Measurements from ENCODE around the gene OLFM3. TPM values are rescaled to one million over a fixed set of nuclear protein-coding genes. Genes with fewer than 3 reads are reported as not detected.

The OLFM3 gene
- total RNA-seq, 2 donors from 2014 or later = not detected

DNA sequence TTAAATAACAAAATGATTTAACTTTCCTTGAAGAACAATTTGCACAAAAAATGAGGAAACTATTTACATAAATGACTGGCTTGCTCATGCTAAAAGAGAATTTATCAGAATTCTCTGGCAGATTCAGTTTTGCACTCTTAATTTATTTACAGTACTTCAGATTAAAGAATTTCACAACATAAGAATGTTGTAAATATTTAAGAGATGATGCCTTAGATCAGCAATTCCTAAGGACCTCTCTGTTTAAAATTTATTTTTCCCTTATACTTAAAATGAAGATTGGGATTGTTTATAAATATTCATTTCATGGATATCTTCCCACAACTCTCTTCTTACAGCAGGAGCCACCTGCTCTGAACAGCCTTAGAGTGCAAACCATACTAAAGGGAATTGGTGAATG, 120.8 kb downstream of the OLFM3 start:
- TF ChIP-seq, protein P1, sequence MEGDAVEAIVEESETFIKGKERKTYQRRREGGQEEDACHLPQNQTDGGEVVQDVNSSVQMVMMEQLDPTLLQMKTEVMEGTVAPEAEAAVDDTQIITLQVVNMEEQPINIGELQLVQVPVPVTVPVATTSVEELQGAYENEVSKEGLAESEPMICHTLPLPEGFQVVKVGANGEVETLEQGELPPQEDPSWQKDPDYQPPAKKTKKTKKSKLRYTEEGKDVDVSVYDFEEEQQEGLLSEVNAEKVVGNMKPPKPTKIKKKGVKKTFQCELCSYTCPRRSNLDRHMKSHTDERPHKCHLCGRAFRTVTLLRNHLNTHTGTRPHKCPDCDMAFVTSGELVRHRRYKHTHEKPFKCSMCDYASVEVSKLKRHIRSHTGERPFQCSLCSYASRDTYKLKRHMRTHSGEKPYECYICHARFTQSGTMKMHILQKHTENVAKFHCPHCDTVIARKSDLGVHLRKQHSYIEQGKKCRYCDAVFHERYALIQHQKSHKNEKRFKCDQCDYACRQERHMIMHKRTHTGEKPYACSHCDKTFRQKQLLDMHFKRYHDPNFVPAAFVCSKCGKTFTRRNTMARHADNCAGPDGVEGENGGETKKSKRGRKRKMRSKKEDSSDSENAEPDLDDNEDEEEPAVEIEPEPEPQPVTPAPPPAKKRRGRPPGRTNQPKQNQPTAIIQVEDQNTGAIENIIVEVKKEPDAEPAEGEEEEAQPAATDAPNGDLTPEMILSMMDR (IDR thresholded peaks at IDR 0.05) = no peak
- Histone ChIP-seq H3K27me3 (replicated peaks; ENCODE audit: insufficient read depth) (no peaks in the 10 kb centered on the region), H3K4me1 (ENCODE audit: control insufficient read depth in 1 of 2, low read depth in 2 of 2) (no peaks in the 10 kb centered on the region), H3K27ac (no peak overlapping the region), H3K36me3 (no peaks in the 10 kb centered on the region), H3K9me3 (no peaks in the 10 kb centered on the region), H3K4me3 (no peak overlapping the region)
- ATAC-seq (ENCODE audit: insufficient number of reproducible peaks, low FRiP score, low read depth) (no peak), DNase-seq (ENCODE audit: low spot score) (no peak)

DNA sequence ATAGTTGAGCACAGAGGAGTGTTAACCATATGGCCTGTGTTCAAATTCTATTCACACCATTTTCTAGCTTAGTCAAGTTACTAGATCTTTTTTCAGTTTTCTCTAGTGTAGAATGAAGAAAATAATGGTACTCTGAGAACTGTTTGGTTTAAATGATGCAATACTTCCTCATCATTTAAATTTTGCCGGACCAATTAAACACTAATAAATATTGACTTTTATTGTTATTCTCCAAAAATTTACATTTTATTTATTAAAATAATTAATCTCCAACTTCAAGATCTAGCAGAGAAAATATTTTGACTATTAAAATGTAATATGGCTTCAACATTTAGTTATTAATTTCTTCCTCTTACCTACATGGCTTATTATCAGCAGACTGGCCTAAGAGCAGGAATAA, 123.1 kb downstream of the OLFM3 start:
- Histone ChIP-seq H3K4me1 (ENCODE audit: control insufficient read depth in 1 of 2, low read depth in 2 of 2) (no peaks in the 10 kb centered on the region), H3K36me3 (no peaks in the 10 kb centered on the region), H3K4me3 (no peak overlapping the region), H3K9me3 (no peaks in the 10 kb centered on the region), H3K27me3 (replicated peaks; ENCODE audit: insufficient read depth) (no peaks in the 10 kb centered on the region), H3K27ac (no peak overlapping the region)
- DNase-seq (ENCODE audit: low spot score) (no peak), ATAC-seq (ENCODE audit: insufficient number of reproducible peaks, low FRiP score, low read depth) (no peak)
- TF ChIP-seq, protein P1 (IDR thresholded peaks at IDR 0.05) = no peak

GRCh38 chr1:101859941-101860340, 136.8 kb downstream of the OLFM3 start:
- no peaks in the 10 kb centered on the region for H3K27me3 ChIP-seq (replicated peaks; ENCODE audit: insufficient read depth)
- H3K4me1 ChIP-seq (ENCODE audit: control insufficient read depth in 1 of 2, low read depth in 2 of 2) = no peaks in the 10 kb centered on the region
- no peak overlapping the region for H3K4me3 ChIP-seq
- no peak overlapping the region for H3K27ac ChIP-seq
- DNase-seq (ENCODE audit: low spot score) (no peak), ATAC-seq (ENCODE audit: insufficient number of reproducible peaks, low FRiP score, low read depth) (no peak)
- TF ChIP-seq, protein P1 (IDR thresholded peaks at IDR 0.05) = no peak
- H3K9me3 ChIP-seq = no peaks in the 10 kb centered on the region
- no peaks in the 10 kb centered on the region for H3K36me3 ChIP-seq

DNA sequence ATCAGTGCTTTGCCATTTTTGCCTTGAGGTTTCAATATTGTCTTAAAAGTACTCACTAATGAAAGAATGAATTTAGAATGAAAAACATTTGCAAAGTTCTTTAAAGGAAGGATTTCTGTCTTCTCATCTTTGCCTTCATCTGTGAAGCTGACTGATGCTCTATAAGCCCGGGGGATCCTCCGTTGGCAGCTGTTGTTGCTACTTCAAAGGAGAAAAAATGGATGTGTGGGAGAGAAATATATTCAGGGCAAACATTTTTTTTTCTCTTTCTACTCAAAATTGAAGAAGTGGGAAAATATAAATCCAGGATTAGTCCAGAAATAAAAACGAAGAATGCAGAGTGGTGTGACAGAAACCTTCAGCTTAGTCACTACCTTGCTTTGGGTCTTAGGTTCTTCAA, 142.5 kb downstream of the OLFM3 start:
- H3K27ac ChIP-seq = no peak overlapping the region
- ATAC-seq (ENCODE audit: insufficient number of reproducible peaks, low FRiP score, low read depth) (no peak), DNase-seq (ENCODE audit: low spot score) (no peak)
- TF ChIP-seq, protein P1 (IDR thresholded peaks at IDR 0.05) = no peak
- H3K4me3 ChIP-seq = no peak overlapping the region
- H3K9me3 ChIP-seq = no peaks in the 10 kb centered on the region
- no peaks in the 10 kb centered on the region for H3K27me3 ChIP-seq (replicated peaks; ENCODE audit: insufficient read depth)
- H3K36me3 ChIP-seq = no peaks in the 10 kb centered on the region
- H3K4me1 ChIP-seq (ENCODE audit: control insufficient read depth in 1 of 2, low read depth in 2 of 2) = no peaks in the 10 kb centered on the region

- Histone ChIP-seq H3K9me3 (no peaks in the 10 kb centered on the region), H3K27me3 (replicated peaks; ENCODE audit: insufficient read depth) (no peaks in the 10 kb centered on the region), H3K27ac (no peak overlapping the region), H3K4me1 (ENCODE audit: control insufficient read depth in 1 of 2, low read depth in 2 of 2) (no peaks in the 10 kb centered on the region), H3K4me3 (no peak overlapping the region), H3K36me3 (no peaks in the 10 kb centered on the region)
- DNase-seq (ENCODE audit: low spot score) (no peak), ATAC-seq (ENCODE audit: insufficient number of reproducible peaks, low FRiP score, low read depth) (no peak)
- TF ChIP-seq, protein P1 (IDR thresholded peaks at IDR 0.05) = no peak
These were observed 143.8 kb downstream of the OLFM3 start for GRCh38 chr1:101852936-101853335.
